Activated T-cell treated with anti-CD3 and anti-CD28 coated beads for 4 hours (primary cell): ENCODE results near the gene SMIM33.
"Not testable (repeated sequence)": the region's sequence is repeated elsewhere in the genome, so short reads cannot be mapped to it uniquely, and the experiment has no call there.

Source experiments
- DNase-seq: peaks from one replicate; pipeline ENCODE4 v3.0.0-alpha.2; 2020

Gene SMIM33

GRCh38 chr5:139486201-139486600 lies 15.4 kb downstream of the SMIM33 start:
- DNase-seq, result no peak

GRCh38 chr5:139488260-139488659 lies 17.5 kb downstream of the SMIM33 start:
- DNase-seq, result no peak

- DNase-seq, result no peak
Observed at GRCh38 chr5:139492700-139493192, 21.9 kb downstream of the SMIM33 start.

GRCh38 chr5:139494256-139494655 lies 23.5 kb downstream of the SMIM33 start:
- DNase-seq, result no peak

- no peak for DNase-seq
Observed at GRCh38 chr5:139494832-139495231, 24.0 kb downstream of the SMIM33 start.

GRCh38 chr5:139495638-139496435 lies 25.0 kb downstream of the SMIM33 start:
- DNase-seq, result no peak

GRCh38 chr5:139501381-139501780 lies 30.6 kb downstream of the SMIM33 start:
- DNase-seq, result no peak

GRCh38 chr5:139503036-139503817 lies 32.4 kb downstream of the SMIM33 start:
- DNase-seq, result not testable (repeated sequence)

GRCh38 chr5:139503879-139504278 lies 33.1 kb downstream of the SMIM33 start:
- not testable (repeated sequence) for DNase-seq

GRCh38 chr5:139504722-139505121 lies 33.9 kb downstream of the SMIM33 start:
- not testable (repeated sequence) for DNase-seq

- DNase-seq, result no peak
Observed at GRCh38 chr5:139512786-139513390, 42.1 kb downstream of the SMIM33 start.

- peak; percentile 67 for DNase-seq
Observed at GRCh38 chr5:139513434-139513833, 42.6 kb downstream of the SMIM33 start.

- no peak for DNase-seq
Observed at GRCh38 chr5:139513852-139514485, 43.2 kb downstream of the SMIM33 start.

- no peak for DNase-seq
Observed at GRCh38 chr5:139514486-139514856, 43.7 kb downstream of the SMIM33 start.

GRCh38 chr5:139517683-139518564 lies 47.1 kb downstream of the SMIM33 start:
- DNase-seq, result peak; percentile 84
